HL-60 (cell line): Measurements from ENCODE around the gene ALDH3A1.

ENCODE experiments used
- GABPA ChIP-seq: IDR thresholded peaks from 2 replicates; pipeline ENCODE4 v1.6.1; 2012; ENCODE audit warnings: low read depth
- POLR2AphosphoS5 ChIP-seq: IDR thresholded peaks from 2 replicates; pipeline ENCODE4 v1.6.1; 2012; ENCODE audit warnings: low read depth
- SPI1 ChIP-seq: IDR thresholded peaks from 2 replicates; pipeline ENCODE4 v1.6.1; 2012; ENCODE audit warnings: low read depth, mild to moderate bottlenecking, borderline replicate concordance
- TF ChIP-seq, protein P1 (sequence below): IDR thresholded peaks from one replicate; pipeline ENCODE4 v1.5.1; 2011; ENCODE audit warnings: low read length, control low read depth, inconsistent platforms; ENCODE audit not compliant: insufficient read depth
- TF ChIP-seq, protein P2 (sequence below): IDR thresholded peaks from 2 replicates; pipeline ENCODE4 v1.6.1; 2012; ENCODE audit warnings: low read depth; ENCODE audit not compliant: insufficient replicate concordance

DNA sequence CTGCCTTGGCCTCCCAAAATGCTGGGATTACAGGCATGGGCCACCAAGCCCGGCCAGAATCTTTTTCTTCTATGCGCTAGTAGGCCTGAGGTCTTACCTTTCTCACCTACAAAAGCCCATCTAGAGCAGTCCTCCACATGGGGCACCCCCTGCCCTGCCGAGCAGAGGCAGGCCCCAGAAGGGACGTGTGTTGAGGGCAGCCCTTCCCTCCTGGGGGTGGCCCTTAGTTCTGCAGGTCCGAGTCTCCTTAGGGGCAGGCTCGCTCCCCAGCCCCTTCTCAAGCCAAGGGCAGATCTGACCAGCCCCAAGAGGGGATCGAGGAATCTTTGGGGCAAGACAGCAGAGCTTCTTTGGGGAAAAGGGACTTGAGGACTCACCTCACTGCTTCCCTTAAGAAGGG is 17.9 kb upstream of the ALDH3A1 start:
- TF ChIP-seq, protein P1, sequence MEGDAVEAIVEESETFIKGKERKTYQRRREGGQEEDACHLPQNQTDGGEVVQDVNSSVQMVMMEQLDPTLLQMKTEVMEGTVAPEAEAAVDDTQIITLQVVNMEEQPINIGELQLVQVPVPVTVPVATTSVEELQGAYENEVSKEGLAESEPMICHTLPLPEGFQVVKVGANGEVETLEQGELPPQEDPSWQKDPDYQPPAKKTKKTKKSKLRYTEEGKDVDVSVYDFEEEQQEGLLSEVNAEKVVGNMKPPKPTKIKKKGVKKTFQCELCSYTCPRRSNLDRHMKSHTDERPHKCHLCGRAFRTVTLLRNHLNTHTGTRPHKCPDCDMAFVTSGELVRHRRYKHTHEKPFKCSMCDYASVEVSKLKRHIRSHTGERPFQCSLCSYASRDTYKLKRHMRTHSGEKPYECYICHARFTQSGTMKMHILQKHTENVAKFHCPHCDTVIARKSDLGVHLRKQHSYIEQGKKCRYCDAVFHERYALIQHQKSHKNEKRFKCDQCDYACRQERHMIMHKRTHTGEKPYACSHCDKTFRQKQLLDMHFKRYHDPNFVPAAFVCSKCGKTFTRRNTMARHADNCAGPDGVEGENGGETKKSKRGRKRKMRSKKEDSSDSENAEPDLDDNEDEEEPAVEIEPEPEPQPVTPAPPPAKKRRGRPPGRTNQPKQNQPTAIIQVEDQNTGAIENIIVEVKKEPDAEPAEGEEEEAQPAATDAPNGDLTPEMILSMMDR: no peak
- TF ChIP-seq GABPA (no peak), POLR2AphosphoS5 (no peak), SPI1 (no peak)
- TF ChIP-seq, protein P2, sequence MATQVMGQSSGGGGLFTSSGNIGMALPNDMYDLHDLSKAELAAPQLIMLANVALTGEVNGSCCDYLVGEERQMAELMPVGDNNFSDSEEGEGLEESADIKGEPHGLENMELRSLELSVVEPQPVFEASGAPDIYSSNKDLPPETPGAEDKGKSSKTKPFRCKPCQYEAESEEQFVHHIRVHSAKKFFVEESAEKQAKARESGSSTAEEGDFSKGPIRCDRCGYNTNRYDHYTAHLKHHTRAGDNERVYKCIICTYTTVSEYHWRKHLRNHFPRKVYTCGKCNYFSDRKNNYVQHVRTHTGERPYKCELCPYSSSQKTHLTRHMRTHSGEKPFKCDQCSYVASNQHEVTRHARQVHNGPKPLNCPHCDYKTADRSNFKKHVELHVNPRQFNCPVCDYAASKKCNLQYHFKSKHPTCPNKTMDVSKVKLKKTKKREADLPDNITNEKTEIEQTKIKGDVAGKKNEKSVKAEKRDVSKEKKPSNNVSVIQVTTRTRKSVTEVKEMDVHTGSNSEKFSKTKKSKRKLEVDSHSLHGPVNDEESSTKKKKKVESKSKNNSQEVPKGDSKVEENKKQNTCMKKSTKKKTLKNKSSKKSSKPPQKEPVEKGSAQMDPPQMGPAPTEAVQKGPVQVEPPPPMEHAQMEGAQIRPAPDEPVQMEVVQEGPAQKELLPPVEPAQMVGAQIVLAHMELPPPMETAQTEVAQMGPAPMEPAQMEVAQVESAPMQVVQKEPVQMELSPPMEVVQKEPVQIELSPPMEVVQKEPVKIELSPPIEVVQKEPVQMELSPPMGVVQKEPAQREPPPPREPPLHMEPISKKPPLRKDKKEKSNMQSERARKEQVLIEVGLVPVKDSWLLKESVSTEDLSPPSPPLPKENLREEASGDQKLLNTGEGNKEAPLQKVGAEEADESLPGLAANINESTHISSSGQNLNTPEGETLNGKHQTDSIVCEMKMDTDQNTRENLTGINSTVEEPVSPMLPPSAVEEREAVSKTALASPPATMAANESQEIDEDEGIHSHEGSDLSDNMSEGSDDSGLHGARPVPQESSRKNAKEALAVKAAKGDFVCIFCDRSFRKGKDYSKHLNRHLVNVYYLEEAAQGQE: no peak
